Measurements from ENCODE around the gene MMP11. TPM values are rescaled to one million over a fixed set of nuclear protein-coding genes. Genes with fewer than 3 reads are reported as not detected.
A peak's percentile ranks its signal among the peaks of the same experiment; 100 is the strongest.

Gene MMP11
- polyA plus RNA-seq, 3 donors = not detected

GRCh38 chr22:23832226-23833016 lies 59.8 kb downstream of the MMP11 start:
- TF ChIP-seq CTCF (IDR thresholded peaks at IDR 0.05) = no peak
- no peak overlapping the region for H3K4me3 Mint-ChIP-seq
- intact Hi-C loops (cut with micrococcal nuclease) = no loop called here
- H3K79me2 ChIP-seq (ENCODE audit: insufficient read depth, low read length) = no peaks in the 10 kb centered on the region
- no peak overlapping the region for H3K27ac ChIP-seq (ENCODE audit: low read depth in 1 of 2, low read length in 2 of 2)
- 96% methylated on average over 11 of the region's 11 CpGs for WGBS (ENCODE audit: insufficient coverage)
- DNase-seq = peak in 1 of 3 donors; percentile 2
- H3K9ac ChIP-seq (ENCODE audit: insufficient read depth, low read length, poor library complexity, severe bottlenecking) = no peak overlapping the region
- peaks cover 2% of the 10 kb centered on the region for H3K4me1 Mint-ChIP-seq
- H3K4me2 ChIP-seq (replicated peaks; ENCODE audit: extremely low read depth, low read length, poor library complexity, severe bottlenecking) = no peak overlapping the region
- H3K4me1 ChIP-seq (ENCODE audit: control insufficient read depth in 1 of 2, insufficient read depth in 2 of 2, low read length in 2 of 2) = no peaks in the 10 kb centered on the region
- peaks cover 0 to 2% (median 1%) of the 10 kb centered on the region in 3 donors for H3K27me3 Mint-ChIP-seq (ENCODE audit: low read depth in 3 of 3)
- no peak overlapping the region for H2AFZ ChIP-seq (ENCODE audit: insufficient read depth, low read depth, low read length, poor library complexity, severe bottlenecking)
- peak overlapping the region in 1 of 7 donors; percentile 50 for H3K27ac Mint-ChIP-seq
- no peaks in the 10 kb centered on the region for H3K9me3 ChIP-seq (replicated peaks in 1 of 2; ENCODE audit: control insufficient read depth in 1 of 2, insufficient read depth in 1 of 2, low read length in 2 of 2)
- H3K9me3 Mint-ChIP-seq = peaks cover 0 to 3% (median 0%) of the 10 kb centered on the region in 7 donors
- no peaks in the 10 kb centered on the region for H3K27me3 ChIP-seq (ENCODE audit: control insufficient read depth in 2 of 2, insufficient read depth in 2 of 2, low read length in 2 of 2)
- peaks cover 65 to 90% of the 10 kb centered on the region in 2 donors for H3K36me3 ChIP-seq (replicated peaks in 1 of 2; ENCODE audit: control insufficient read depth in 1 of 2, insufficient read depth in 2 of 2, low read length in 2 of 2)
- no peak overlapping the region for H3K4me3 ChIP-seq (replicated peaks in 1 of 3; ENCODE audit: low read depth in 2 of 3, low read length in 3 of 3)
- H4K20me1 ChIP-seq (ENCODE audit: insufficient read depth, low read length) = peaks cover 33% of the 10 kb centered on the region
- H3K36me3 Mint-ChIP-seq = peaks cover 53 to 93% of the 10 kb centered on the region in 2 donors

- H3K4me3 Mint-ChIP-seq = no peak overlapping the region
- H3K4me1 Mint-ChIP-seq = peaks cover 10% of the 10 kb centered on the region
- Histone ChIP-seq H3K4me1 (ENCODE audit: control insufficient read depth in 1 of 2, insufficient read depth in 2 of 2, low read length in 2 of 2) (peaks cover 5 to 6% of the 10 kb centered on the region in 2 donors), H4K20me1 (ENCODE audit: insufficient read depth, low read length) (peaks cover 30% of the 10 kb centered on the region), H3K36me3 (replicated peaks in 1 of 2; ENCODE audit: control insufficient read depth in 1 of 2, insufficient read depth in 2 of 2, low read length in 2 of 2) (peaks cover 60 to 83% of the 10 kb centered on the region in 2 donors), H3K79me2 (ENCODE audit: insufficient read depth, low read length) (no peaks in the 10 kb centered on the region), H3K27me3 (ENCODE audit: control insufficient read depth in 2 of 2, insufficient read depth in 2 of 2, low read length in 2 of 2) (no peaks in the 10 kb centered on the region), H3K9me3 (replicated peaks in 1 of 2; ENCODE audit: control insufficient read depth in 1 of 2, insufficient read depth in 1 of 2, low read length in 2 of 2) (no peaks in the 10 kb centered on the region), H2AFZ (ENCODE audit: insufficient read depth, low read depth, low read length, poor library complexity, severe bottlenecking) (no peak overlapping the region), H3K4me3 (replicated peaks in 1 of 3; ENCODE audit: low read depth in 2 of 3, low read length in 3 of 3) (no peak overlapping the region), H3K4me2 (replicated peaks; ENCODE audit: extremely low read depth, low read length, poor library complexity, severe bottlenecking) (no peak overlapping the region), H3K27ac (ENCODE audit: low read depth in 1 of 2, low read length in 2 of 2) (no peak overlapping the region), H3K9ac (ENCODE audit: insufficient read depth, low read length, poor library complexity, severe bottlenecking) (no peak overlapping the region)
- peaks cover 50 to 85% of the 10 kb centered on the region in 2 donors for H3K36me3 Mint-ChIP-seq
- H3K27me3 Mint-ChIP-seq (ENCODE audit: low read depth in 3 of 3) = peaks cover 1 to 2% (median 1%) of the 10 kb centered on the region in 3 donors
- intact Hi-C loops (cut with micrococcal nuclease) = no loop called here
- no peak overlapping the region for H3K27ac Mint-ChIP-seq
- peaks cover 0 to 3% (median 0%) of the 10 kb centered on the region in 7 donors for H3K9me3 Mint-ChIP-seq
- peak in 1 of 3 donors; percentile 2 for DNase-seq
- TF ChIP-seq CTCF (IDR thresholded peaks at IDR 0.05) = no peak
- 98% methylated on average over 15 of the region's 16 CpGs for WGBS (ENCODE audit: insufficient coverage)
These were observed 60.5 kb downstream of the MMP11 start for GRCh38 chr22:23833017-23833751.

Other genes starting within 250 kb of the MMP11 start
- gene IGLL1, start 192.6 kb upstream of the MMP11 start, polyA plus RNA-seq = not detected
- gene DRICH1, start 140.5 kb upstream of the MMP11 start, polyA plus RNA-seq = 1 to 10 TPM in 1 of 3 donors, not detected in 2; 1.7 TPM
- 1 to 10 TPM; 2.3 to 2.4 (median 2.3) TPM for gene RGL4, start 81.8 kb upstream of the MMP11 start, polyA plus RNA-seq
- gene ZNF70, start 21.7 kb upstream of the MMP11 start, polyA plus RNA-seq = under 1 TPM; 0.04 to 0.85 (median 0.09) TPM
- gene VPREB3, start 18.4 kb upstream of the MMP11 start, polyA plus RNA-seq = 1 to 10 TPM in 2 of 3 donors, under 1 TPM in 1; 0.88 to 1.0 (median 1.0) TPM
- under 1 TPM in 1 of 3 donors, not detected in 2; 0.29 TPM for gene C22orf15, start 9.9 kb upstream of the MMP11 start, polyA plus RNA-seq
- gene CHCHD10, start 4.9 kb upstream of the MMP11 start, polyA plus RNA-seq = 10 to 100 TPM; 15.3 to 46.7 (median 26.8) TPM
- gene SMARCB1, start 14.1 kb downstream of the MMP11 start, polyA plus RNA-seq = 10 to 100 TPM; 30.3 to 71.8 (median 31.5) TPM
- gene DERL3, start 66.2 kb downstream of the MMP11 start, polyA plus RNA-seq = under 1 TPM; 0.23 to 0.64 (median 0.28) TPM
- gene SLC2A11, start 85.0 kb downstream of the MMP11 start, polyA plus RNA-seq = 1 to 10 TPM; 1.3 to 3.3 (median 2.5) TPM
- gene MIF, start 121.5 kb downstream of the MMP11 start, polyA plus RNA-seq = 100 to 1,000 TPM in 2 of 3 donors, 10 to 100 TPM in 1; 66.4 to 390 (median 338) TPM
- under 1 TPM in 2 of 3 donors, not detected in 1; 0.25 to 0.72 TPM for gene GSTT2B, start 188.3 kb downstream of the MMP11 start, polyA plus RNA-seq
- gene DDTL, start 194.0 kb downstream of the MMP11 start, polyA plus RNA-seq = under 1 TPM in 2 of 3 donors, not detected in 1; 0.25 to 0.41 TPM
- gene DDT, start 201.6 kb downstream of the MMP11 start, polyA plus RNA-seq = 100 to 1,000 TPM; 115 to 192 (median 138) TPM
- gene GSTT2, start 207.3 kb downstream of the MMP11 start, polyA plus RNA-seq = under 1 TPM in 1 of 3 donors, not detected in 2; 0.15 TPM
- not detected for gene GSTT4, start 232.6 kb downstream of the MMP11 start, polyA plus RNA-seq
- 10 to 100 TPM in 1 of 3 donors, 1 to 10 TPM in 2; 2.0 to 30.5 (median 3.1) TPM for gene CABIN1, start 238.5 kb downstream of the MMP11 start, polyA plus RNA-seq

Data from CD14-positive monocyte (primary cell).